ENCODE data around the gene DGCR8. TPM values are rescaled to one million over a fixed set of nuclear protein-coding genes. Genes with fewer than 3 reads are reported as not detected.

The DGCR8 gene
- total and polyA plus RNA-seq, 10 donors: 7.8 to 62.7 (median 31.4) TPM

GRCh38 chr22:20040327-20041200 lies 39.5 kb upstream of the DGCR8 start:
- no peak for TF ChIP-seq POLR2A (IDR thresholded peaks at IDR 0.05)
- TF ChIP-seq CTCF (IDR thresholded peaks at IDR 0.05 in 8 of 11, conservative IDR thresholded peaks at IDR 0.05 in 3 of 11): no peak
- no peak for TF ChIP-seq POLR2AphosphoS5 (IDR thresholded peaks at IDR 0.05)
- Histone ChIP-seq H3K4me3 (no peak overlapping the region), H3K27ac (no peak overlapping the region), H3K4me1 (peaks cover 0 to 31% (median 17%) of the 10 kb centered on the region in 6 donors), H3K36me3 (peaks cover 0 to 100% (median 56%) of the 10 kb centered on the region in 6 donors), H3K27me3 (replicated peaks in 1 of 7) (no peaks in the 10 kb centered on the region), H3K9me3 (no peaks in the 10 kb centered on the region)
- 91 to 97% (median 95%) methylated on average over 6 to 7 of the region's 7 CpGs for WGBS, 5 donors
- DNase-seq: no peak
- intact Hi-C loops (cut with DNase I; ENCODE audit: low total_unique reads): no loop called here

- intact Hi-C loops (cut with DNase I; ENCODE audit: low total_unique reads): no loop called here
- Histone ChIP-seq H3K9me3 (peaks cover 0 to 10% (median 5%) of the 10 kb centered on the region in 8 donors), H3K27me3 (replicated peaks in 1 of 7) (no peaks in the 10 kb centered on the region), H3K4me1 (peaks cover 0 to 3% (median 0%) of the 10 kb centered on the region in 6 donors), H3K36me3 (peaks cover 2 to 100% (median 63%) of the 10 kb centered on the region in 6 donors), H3K4me3 (no peak overlapping the region), H3K27ac (no peak overlapping the region)
- no peak for DNase-seq
- TF ChIP-seq POLR2AphosphoS5 (IDR thresholded peaks at IDR 0.05) (peak in 1 of 3 donors; percentile 27), CTCF (IDR thresholded peaks at IDR 0.05 in 8 of 11, conservative IDR thresholded peaks at IDR 0.05 in 3 of 11) (no peak)
- WGBS, 5 donors: 89 to 97% (median 94%) methylated on average over 24 to 26 of the region's 26 CpGs
Measured at GRCh38 chr22:20043057-20043996, 36.7 kb upstream of the DGCR8 start.

- TF ChIP-seq POLR2A (IDR thresholded peaks at IDR 0.05): no peak
- TF ChIP-seq POLR2AphosphoS5 (IDR thresholded peaks at IDR 0.05): peak in 1 of 3 donors; percentile 6
- no peak for TF ChIP-seq CTCF (IDR thresholded peaks at IDR 0.05 in 8 of 11, conservative IDR thresholded peaks at IDR 0.05 in 3 of 11)
- peaks cover 0 to 14% (median 9%) of the 10 kb centered on the region in 8 donors for H3K9me3 ChIP-seq
- peaks cover 3 to 100% (median 60%) of the 10 kb centered on the region in 6 donors for H3K36me3 ChIP-seq
- DNase-seq: no peak
- H3K4me3 ChIP-seq: no peak overlapping the region
- intact Hi-C loops (cut with DNase I; ENCODE audit: low total_unique reads): no loop called here
- no peak overlapping the region for H3K27ac ChIP-seq
- WGBS, 5 donors: 84 to 98% (median 95%) methylated on average over 6 to 7 of the region's 7 CpGs
- H3K27me3 ChIP-seq (replicated peaks in 1 of 7): no peaks in the 10 kb centered on the region
- no peaks in the 10 kb centered on the region for H3K4me1 ChIP-seq
Measured at GRCh38 chr22:20043997-20044342, 36.1 kb upstream of the DGCR8 start.

Data from spleen (tissue), 11 donors.